NCI-H345 treated with DMSO at 0.1 percent for 48 hours (cell line): ENCODE results near the gene PLCG2.
"Not testable (repeated sequence)": the region's sequence is repeated elsewhere in the genome, so short reads cannot be mapped to it uniquely, and the experiment has no call there.

Experiments
- DNase-seq: peaks from one replicate; lab custom pipeline; 2025; ENCODE audit not compliant: unreplicated experiment; lab: John Stamatoyannopoulos, UW

PLCG2 gene

GRCh38 chr16:81873843-81874752 lies 95.0 kb downstream of the PLCG2 start:
- no peak for DNase-seq

- DNase-seq, result no peak
Measured at GRCh38 chr16:81875461-81875860, 96.4 kb downstream of the PLCG2 start.

- no peak for DNase-seq
Measured at GRCh38 chr16:81876273-81876900, 97.3 kb downstream of the PLCG2 start.

GRCh38 chr16:81877490-81877889 lies 98.4 kb downstream of the PLCG2 start:
- not testable (repeated sequence) for DNase-seq

- DNase-seq, result no peak
Measured at GRCh38 chr16:81878529-81878928, 99.4 kb downstream of the PLCG2 start.

- DNase-seq, result no peak
Measured at GRCh38 chr16:81879625-81880024, 100.5 kb downstream of the PLCG2 start.

- DNase-seq, result no peak
Measured at GRCh38 chr16:81880816-81881215, 101.7 kb downstream of the PLCG2 start.

GRCh38 chr16:81881228-81881627 lies 102.1 kb downstream of the PLCG2 start:
- DNase-seq, result no peak

- no peak for DNase-seq
Measured at GRCh38 chr16:81882559-81882958, 103.5 kb downstream of the PLCG2 start.

- no peak for DNase-seq
Measured at GRCh38 chr16:81883235-81883634, 104.1 kb downstream of the PLCG2 start.

GRCh38 chr16:81885976-81886586 lies 107.0 kb downstream of the PLCG2 start:
- DNase-seq, result no peak

GRCh38 chr16:81888520-81889394 lies 109.7 kb downstream of the PLCG2 start:
- DNase-seq, result no peak

- no peak for DNase-seq
Measured at GRCh38 chr16:81891736-81892364, 112.8 kb downstream of the PLCG2 start.

- no peak for DNase-seq
Measured at GRCh38 chr16:81894592-81894991, 115.5 kb downstream of the PLCG2 start.

GRCh38 chr16:81896902-81897301 lies 117.8 kb downstream of the PLCG2 start:
- DNase-seq, result no peak

GRCh38 chr16:81899601-81900000 lies 120.5 kb downstream of the PLCG2 start:
- DNase-seq, result no peak

- DNase-seq, result no peak
Measured at GRCh38 chr16:81900014-81900413, 120.9 kb downstream of the PLCG2 start.

GRCh38 chr16:81900456-81900855 lies 121.4 kb downstream of the PLCG2 start:
- DNase-seq, result no peak

- DNase-seq, result no peak
Measured at GRCh38 chr16:81901484-81901883, 122.4 kb downstream of the PLCG2 start.

GRCh38 chr16:81902025-81902424 lies 122.9 kb downstream of the PLCG2 start:
- no peak for DNase-seq

GRCh38 chr16:81904320-81904719 lies 125.2 kb downstream of the PLCG2 start:
- DNase-seq, result no peak
